Measurements from ENCODE around the gene RNPS1.
"Not testable (repeated sequence)": the region's sequence is repeated elsewhere in the genome, so short reads cannot be mapped to it uniquely, and the experiment has no call there.

- not testable (repeated sequence) for TF ChIP-seq CTCF, POLR2A (IDR thresholded peaks at IDR 0.05)
Measured at GRCh38 chr16:2258530-2258929, 9.4 kb downstream of the RNPS1 start.

All from testis (tissue), 2 donors.